GM12801 (cell line): ENCODE measurements around the gene CCDC38.

Experiments used
- CTCF ChIP-seq: IDR thresholded peaks from one replicate; pipeline ENCODE4 v1.5.1; 2011; ENCODE audit warnings: control low read depth; ENCODE audit not compliant: insufficient read length; ENCODE audit errors: extremely low read depth

The CCDC38 gene

GRCh38 chr12:95859947-95860850 is 82.2 kb downstream of the CCDC38 start:
- no peak for TF ChIP-seq CTCF

- no peak for TF ChIP-seq CTCF
Measured at GRCh38 chr12:95859344-95859816, 83.0 kb downstream of the CCDC38 start.

GRCh38 chr12:95858451-95859343 is 83.7 kb downstream of the CCDC38 start, which contains the start of gene SNRPF:
TSS of gene SNRPF (plus strand) at chr12:95858952. CDS start at chr12:95859074, 122 bp downstream.
- no peak for TF ChIP-seq CTCF

GRCh38 chr12:95857799-95858198 is 84.6 kb downstream of the CCDC38 start:
- no peak for TF ChIP-seq CTCF

GRCh38 chr12:95857156-95857555 is 85.3 kb downstream of the CCDC38 start:
- TF ChIP-seq CTCF, result no peak

GRCh38 chr12:95852133-95852532 is 90.3 kb downstream of the CCDC38 start:
- no peak for TF ChIP-seq CTCF

- no peak for TF ChIP-seq CTCF
Measured at GRCh38 chr12:95851606-95852005, 90.8 kb downstream of the CCDC38 start.
